Cardiac fibroblast (primary cell): ENCODE measurements around the gene TNFRSF12A.

Experiments
- DNase-seq, 2 donors: peaks; one replicate each; pipeline versions ENCODE4 v3.0.0 to v3.0.0-alpha.2; 2010; ENCODE audit warnings: low read depth in 2 of 2
- H3K4me3 ChIP-seq, 2 donors: replicated peaks in 1 of 2; 1 replicate in 1 of 2; 2 replicates in 1 of 2; pipeline ENCODE4 v1.5.1; 2011; ENCODE audit warnings: low read depth in 2 of 2, low read length in 2 of 2, mild to moderate bottlenecking in 2 of 2, moderate library complexity in 1 of 2
- TF ChIP-seq, protein P1 (sequence below): IDR thresholded peaks from one replicate; pipeline ENCODE4 v1.5.1; 2011; ENCODE audit warnings: low read depth, mild to moderate bottlenecking, low read length, inconsistent platforms

The TNFRSF12A gene

DNA sequence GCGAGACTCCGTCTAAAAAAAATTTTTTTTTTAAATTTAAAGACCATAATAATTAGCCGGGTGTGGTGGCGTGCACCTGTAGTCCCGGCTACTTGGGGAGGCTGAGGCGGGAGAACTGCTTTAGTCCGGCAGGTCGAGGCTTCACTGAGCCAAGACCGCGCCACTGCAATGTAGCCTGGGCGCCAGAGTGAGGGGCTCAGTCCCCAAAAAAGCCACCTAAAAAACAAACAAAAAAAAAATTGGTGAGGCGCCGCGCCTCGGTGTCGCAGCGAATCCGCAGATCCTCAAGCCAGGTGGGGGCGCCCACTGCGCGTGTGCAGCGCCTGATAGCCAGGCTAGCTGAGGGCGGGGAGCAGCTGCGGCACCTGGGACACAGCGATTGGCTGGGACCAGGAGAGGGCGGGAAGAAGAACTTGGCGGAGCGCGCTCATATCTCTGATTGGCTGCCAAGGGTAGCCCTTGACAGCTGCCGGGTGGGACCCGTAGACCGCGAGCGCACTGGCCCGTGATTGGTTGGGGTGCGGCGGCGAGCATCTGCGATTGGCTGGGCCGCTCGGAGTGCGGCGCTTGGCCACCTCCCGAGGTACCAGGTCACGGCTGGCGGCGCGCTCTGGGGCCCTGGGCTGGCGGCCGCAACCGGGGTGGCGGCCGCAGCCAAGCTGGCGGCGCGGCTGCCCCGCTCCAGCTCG, 16.4 kb upstream of the TNFRSF12A start:
- no peak overlapping the region for H3K4me3 ChIP-seq
- TF ChIP-seq, protein P1, sequence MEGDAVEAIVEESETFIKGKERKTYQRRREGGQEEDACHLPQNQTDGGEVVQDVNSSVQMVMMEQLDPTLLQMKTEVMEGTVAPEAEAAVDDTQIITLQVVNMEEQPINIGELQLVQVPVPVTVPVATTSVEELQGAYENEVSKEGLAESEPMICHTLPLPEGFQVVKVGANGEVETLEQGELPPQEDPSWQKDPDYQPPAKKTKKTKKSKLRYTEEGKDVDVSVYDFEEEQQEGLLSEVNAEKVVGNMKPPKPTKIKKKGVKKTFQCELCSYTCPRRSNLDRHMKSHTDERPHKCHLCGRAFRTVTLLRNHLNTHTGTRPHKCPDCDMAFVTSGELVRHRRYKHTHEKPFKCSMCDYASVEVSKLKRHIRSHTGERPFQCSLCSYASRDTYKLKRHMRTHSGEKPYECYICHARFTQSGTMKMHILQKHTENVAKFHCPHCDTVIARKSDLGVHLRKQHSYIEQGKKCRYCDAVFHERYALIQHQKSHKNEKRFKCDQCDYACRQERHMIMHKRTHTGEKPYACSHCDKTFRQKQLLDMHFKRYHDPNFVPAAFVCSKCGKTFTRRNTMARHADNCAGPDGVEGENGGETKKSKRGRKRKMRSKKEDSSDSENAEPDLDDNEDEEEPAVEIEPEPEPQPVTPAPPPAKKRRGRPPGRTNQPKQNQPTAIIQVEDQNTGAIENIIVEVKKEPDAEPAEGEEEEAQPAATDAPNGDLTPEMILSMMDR, result peak; percentile 28
- peak; percentile 99 for DNase-seq

DNA sequence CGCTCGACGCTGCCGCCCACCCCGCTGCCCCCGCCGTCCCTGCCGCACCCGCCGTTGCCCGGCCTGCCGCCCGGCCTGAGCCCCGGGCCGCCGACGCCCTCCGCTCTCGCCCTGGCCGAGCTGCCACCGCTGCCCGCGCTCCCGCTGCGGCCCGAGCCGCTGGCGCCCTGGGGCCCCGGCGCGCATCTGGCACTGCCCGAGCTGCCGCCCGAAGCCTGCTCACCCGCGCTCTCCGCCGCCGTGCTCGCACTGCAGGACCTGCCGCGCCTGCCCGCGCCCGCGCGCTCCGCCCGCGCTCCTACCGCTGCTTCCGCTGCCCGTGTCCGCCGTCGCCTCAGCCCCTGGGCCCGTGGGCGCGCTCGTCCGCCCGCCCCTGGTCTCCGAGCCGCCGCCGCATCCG, 15.8 kb upstream of the TNFRSF12A start:
- TF ChIP-seq, protein P1, result no peak
- H3K4me3 ChIP-seq, result no peak overlapping the region
- DNase-seq, result no peak

DNA sequence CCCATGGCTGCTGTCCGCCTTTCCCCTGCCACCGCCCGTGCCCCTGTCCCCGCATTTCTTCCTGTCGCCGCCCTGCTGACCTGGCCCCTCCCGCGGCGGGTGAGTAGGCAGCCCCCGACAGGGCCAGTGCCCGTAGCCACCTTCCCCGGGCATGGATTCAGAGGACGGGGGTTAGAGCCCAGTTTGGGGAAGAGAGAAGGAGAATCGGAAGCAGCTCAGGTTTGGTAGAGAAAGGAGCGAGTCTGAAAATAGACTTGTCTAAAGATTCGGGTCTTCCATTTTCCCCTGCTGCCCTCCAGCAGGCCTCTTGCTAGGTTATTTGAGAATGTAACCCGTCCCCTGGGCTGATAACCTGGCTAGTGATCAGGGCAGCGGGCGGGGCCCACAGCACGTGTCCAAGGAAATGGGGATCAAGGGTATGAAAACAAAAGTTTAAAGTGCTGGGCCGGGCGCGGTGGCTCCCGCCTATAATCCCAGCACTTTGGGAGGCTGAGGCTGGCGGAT, 15.3 kb upstream of the TNFRSF12A start:
- DNase-seq, result no peak
- TF ChIP-seq, protein P1, result no peak
- H3K4me3 ChIP-seq, result no peak overlapping the region

DNA sequence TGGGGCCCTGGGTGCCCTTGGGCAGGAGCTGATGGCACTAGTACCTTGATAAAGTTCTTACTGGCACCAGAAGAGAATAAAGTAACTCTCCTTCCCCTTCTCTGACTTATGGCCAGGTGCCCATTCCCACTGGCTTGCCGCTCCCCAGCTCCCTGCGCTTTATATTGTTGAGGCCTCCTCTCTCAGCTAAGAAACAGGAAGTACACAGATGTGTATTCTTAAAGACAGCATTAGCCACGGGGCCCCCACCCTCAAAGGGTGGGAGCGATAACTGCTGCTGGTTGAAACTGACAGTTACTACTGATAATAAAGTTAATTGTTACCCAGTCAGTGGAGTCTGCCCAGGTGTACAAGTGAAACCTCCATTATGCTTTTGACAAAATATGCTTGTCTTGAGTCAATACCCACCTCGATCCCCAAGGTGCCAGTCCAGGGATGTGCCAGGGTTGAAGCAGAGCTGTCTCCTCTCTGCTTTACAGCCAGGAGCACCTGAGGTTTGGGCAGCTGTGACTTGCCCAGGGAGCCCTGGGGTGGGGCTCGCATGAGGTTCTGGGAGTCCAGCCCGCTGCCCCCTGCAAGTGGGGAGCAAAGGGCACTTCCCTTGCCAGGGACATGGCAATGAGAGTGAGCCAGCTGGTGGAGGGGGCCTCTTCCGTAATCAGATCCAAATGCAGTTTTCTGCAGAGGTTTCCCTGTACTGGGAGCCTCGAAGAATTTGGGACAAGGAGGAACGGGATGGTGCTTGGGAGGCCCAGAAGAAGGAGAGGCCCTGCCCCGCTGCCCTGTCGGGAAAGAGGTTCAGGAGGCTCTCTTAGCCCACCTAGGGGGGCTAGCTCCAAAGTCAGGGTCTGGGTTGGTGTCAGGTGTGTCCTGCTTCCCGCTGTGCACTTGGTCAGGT, 12.9 kb upstream of the TNFRSF12A start:
- H3K4me3 ChIP-seq, result no peak overlapping the region
- TF ChIP-seq, protein P1, result no peak
- no peak for DNase-seq

DNA sequence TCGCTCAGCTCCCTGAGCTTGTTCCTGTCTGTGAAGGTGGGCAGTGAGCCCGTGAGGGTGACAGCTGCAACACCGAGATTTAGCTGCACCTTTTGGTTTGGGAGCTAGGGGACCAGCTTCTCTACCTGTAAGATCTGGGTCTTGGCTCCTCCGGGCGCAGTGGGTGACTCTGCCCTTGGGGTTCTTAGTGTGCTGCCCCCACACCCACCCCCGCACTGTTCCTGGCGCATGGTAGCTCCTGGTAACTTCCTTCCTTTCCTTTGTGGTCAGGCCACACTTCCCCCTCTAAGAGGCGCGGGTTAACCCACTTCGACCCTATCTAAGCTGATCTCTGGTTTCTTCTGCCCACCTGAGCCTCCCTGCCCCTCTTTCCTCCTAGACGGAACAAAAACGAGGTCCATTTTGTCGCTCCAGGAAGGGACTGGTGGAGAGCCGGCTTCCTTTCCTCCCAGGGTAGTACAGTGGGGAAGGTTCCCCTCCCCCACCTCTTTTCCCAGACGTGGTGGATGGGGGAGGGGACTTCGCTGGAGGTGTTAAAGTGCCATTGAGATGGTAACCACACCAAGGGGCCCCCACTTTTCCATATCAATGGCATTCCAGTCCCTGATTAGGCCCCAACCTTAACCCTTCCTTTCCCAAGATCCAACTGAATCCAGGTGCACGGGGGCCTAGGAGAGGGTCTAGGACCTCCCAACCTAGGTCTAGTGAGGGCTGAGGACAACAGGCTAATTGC, 12.0 kb upstream of the TNFRSF12A start:
- no peak for DNase-seq
- TF ChIP-seq, protein P1, result no peak
- no peak overlapping the region for H3K4me3 ChIP-seq

DNA sequence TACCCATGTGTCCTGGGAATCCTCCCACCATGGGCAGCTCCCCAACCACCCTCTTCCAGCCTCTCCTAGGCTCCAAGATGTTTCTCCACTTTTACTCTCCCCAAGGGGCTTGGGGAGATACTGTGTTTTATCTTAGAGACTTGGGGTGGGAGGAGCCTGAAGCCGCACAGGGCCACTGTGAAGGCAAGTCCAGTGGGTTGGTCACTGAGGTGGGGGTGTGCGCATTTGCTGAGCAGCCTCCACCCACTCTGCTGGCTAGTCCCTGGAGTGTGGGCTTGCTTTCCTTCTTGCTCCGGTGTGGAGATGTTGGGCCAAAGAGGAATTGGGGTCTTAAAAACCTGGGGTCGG, 11.5 kb upstream of the TNFRSF12A start:
- no peak overlapping the region for H3K4me3 ChIP-seq
- no peak for DNase-seq
- TF ChIP-seq, protein P1, result no peak
